H1 (cell line): Measurements from ENCODE around the gene IL32. TPM values are rescaled to one million over a fixed set of nuclear protein-coding genes. Genes with fewer than 3 reads are reported as not detected.

Source experiments
- CTCF ChIA-PET: fragments of 300-600 bp; sonication (Branson Sonifier 250); formaldehyde crosslinking; loops from one replicate; lab custom pipeline; 2021; ENCODE audit not compliant: partially characterized antibody; lab: Charles Lee
- POLR2A ChIA-PET: fragments of 300-600 bp; sonication (Branson Sonifier 250); formaldehyde crosslinking; loops from one replicate; lab custom pipeline; 2021; ENCODE audit warnings: inconsistent platforms; ENCODE audit not compliant: partially characterized antibody; lab: Charles Lee
- DNase-seq, 2 experiments: peaks; one replicate each; pipeline versions ENCODE4 v3.0.0 to v3.0.0-alpha.2; 2010 to 2022; ENCODE audit warnings: low spot score in 2 of 2, low read depth in 1 of 2, mixed read lengths in 1 of 2
- FAIRE-seq: peaks from 2 replicates; lab custom pipeline; 2011; peaks lifted over from hg19 to GRCh38; lab: Jason Lieb, UNC
- H2AFZ ChIP-seq: 2 replicates; pipeline ENCODE4 v1.8.1; 2012; ENCODE audit warnings: low read length, inconsistent platforms
- H2AK5ac ChIP-seq: 2 replicates; pipeline ENCODE4 v1.6.1; 2013; ENCODE audit warnings: low read depth, low read length
- H2BK120ac ChIP-seq: replicated peaks from 2 replicates; pipeline ENCODE3; 2013; ENCODE audit warnings: low read depth, low read length, inconsistent platforms
- H2BK12ac ChIP-seq: 2 replicates; pipeline ENCODE4 v1.6.1; 2013; ENCODE audit warnings: low read depth, low read length
- H2BK15ac ChIP-seq: 2 replicates; pipeline ENCODE4 v1.6.1; 2013; ENCODE audit warnings: low read length
- H2BK20ac ChIP-seq: 2 replicates; pipeline ENCODE4 v1.6.1; 2013; ENCODE audit warnings: low read length
- H2BK5ac ChIP-seq: 2 replicates; pipeline ENCODE4 v1.6.1; 2013; ENCODE audit warnings: low read depth, low read length
- H3K14ac ChIP-seq: 2 replicates; pipeline ENCODE4 v1.6.1; 2013; ENCODE audit warnings: inconsistent platforms; ENCODE audit not compliant: insufficient read length
- H3K18ac ChIP-seq: 2 replicates; pipeline ENCODE4 v1.6.1; 2013; ENCODE audit warnings: low read length; ENCODE audit errors: extremely low read depth
- H3K23ac ChIP-seq: 2 replicates; pipeline ENCODE4 v1.6.1; 2013; ENCODE audit warnings: inconsistent platforms; ENCODE audit not compliant: insufficient read length
- H3K23me2 ChIP-seq: 2 replicates; pipeline ENCODE4 v1.6.1; 2013; ENCODE audit warnings: low read depth, low read length
- H3K27ac ChIP-seq: 2 replicates; pipeline ENCODE4 v1.6.1; 2011; ENCODE audit warnings: low read depth, low read length, inconsistent platforms
- H3K27me3 ChIP-seq, 4 experiments: replicated peaks in 1 of 4; 1 replicate in 1 of 4; 2 replicates in 3 of 4; pipeline versions ENCODE4 v1.6.1 to v1.8.1; 2011 to 2013; ENCODE audit warnings: low read length in 3 of 4, mild to moderate bottlenecking in 3 of 4, inconsistent platforms in 2 of 4, mixed read lengths in 2 of 4, moderate library complexity in 1 of 4; ENCODE audit not compliant: control insufficient read depth in 3 of 4, insufficient read depth in 3 of 4; ENCODE audit errors: extremely low read depth in 1 of 4
- H3K36me3 ChIP-seq, 4 experiments: 2 replicates each; pipeline versions ENCODE4 v1.6.1 to v1.8.1; 2011 to 2013; ENCODE audit warnings: mild to moderate bottlenecking in 4 of 4, low read length in 3 of 4, moderate library complexity in 2 of 4, control low read depth in 1 of 4, inconsistent platforms in 1 of 4; ENCODE audit not compliant: insufficient read depth in 4 of 4, control insufficient read depth in 2 of 4
- H3K4ac ChIP-seq: replicated peaks from 2 replicates; pipeline ENCODE3; 2013; ENCODE audit warnings: low read length, low read depth, mixed read lengths, inconsistent platforms; ENCODE audit not compliant: insufficient read length
- H3K4me1 ChIP-seq, 4 experiments: replicated peaks in 1 of 4; 1 replicate in 1 of 4; 2 replicates in 3 of 4; pipeline versions ENCODE4 v1.6.1 to v1.8.1; 2011 to 2013; ENCODE audit warnings: low read length in 3 of 4, inconsistent platforms in 2 of 4, mixed read lengths in 1 of 4; ENCODE audit not compliant: insufficient read depth in 4 of 4, control insufficient read depth in 3 of 4
- H3K4me2 ChIP-seq, 2 experiments: 2 replicates each; pipeline versions ENCODE4 v1.6.1 to v1.8.1; 2011 to 2013; ENCODE audit warnings: low read depth in 2 of 2, low read length in 2 of 2, control low read depth in 1 of 2, inconsistent platforms in 1 of 2, mild to moderate bottlenecking in 1 of 2; ENCODE audit not compliant: insufficient read depth in 1 of 2
- H3K4me3 ChIP-seq, 4 experiments: fragments of 200-600, 300-600 bp in 1 of 4; sonication (generic), shearing (Covaris generic), sonication (Bioruptor Twin) in 1 of 4; 2 replicates each; pipeline versions ENCODE4 v1.5.1 to v1.8.1; 2011 to 2016; ENCODE audit warnings: low read length in 4 of 4, low read depth in 3 of 4, control low read depth in 2 of 4, inconsistent platforms in 2 of 4, mild to moderate bottlenecking in 2 of 4, mixed read lengths in 1 of 4, moderate library complexity in 1 of 4; ENCODE audit not compliant: insufficient read depth in 2 of 4; ENCODE audit errors: extremely low read depth in 1 of 4
- H3K56ac ChIP-seq: replicated peaks from 2 replicates; pipeline ENCODE3; 2013; ENCODE audit warnings: low read depth, mild to moderate bottlenecking, mixed read lengths, low read length, inconsistent platforms; ENCODE audit not compliant: insufficient read length
- H3K79me1 ChIP-seq: 2 replicates; pipeline ENCODE4 v1.6.1; 2013; ENCODE audit warnings: low read depth, low read length, control low read depth
- H3K79me2 ChIP-seq, 2 experiments: 2 replicates each; pipeline versions ENCODE4 v1.6.1 to v1.8.1; 2012 to 2013; ENCODE audit warnings: low read length in 2 of 2, mild to moderate bottlenecking in 2 of 2, inconsistent platforms in 1 of 2; ENCODE audit not compliant: insufficient read depth in 2 of 2, control insufficient read depth in 1 of 2
- H3K9ac ChIP-seq, 4 experiments: replicated peaks in 1 of 4; 1 replicate in 1 of 4; 2 replicates in 3 of 4; pipeline versions ENCODE4 v1.6.1 to v1.8.1; 2011 to 2013; ENCODE audit warnings: low read depth in 3 of 4, low read length in 3 of 4, control low read depth in 2 of 4, mild to moderate bottlenecking in 2 of 4, moderate library complexity in 2 of 4, inconsistent platforms in 1 of 4; ENCODE audit errors: extremely low read depth in 1 of 4
- H3K9me3 ChIP-seq, 2 experiments: 2 replicates each; pipeline versions ENCODE4 v1.6.1 to v1.8.1; 2012 to 2013; ENCODE audit warnings: mild to moderate bottlenecking in 2 of 2, moderate library complexity in 2 of 2, control low read depth in 1 of 2, inconsistent platforms in 1 of 2, low read depth in 1 of 2, low read length in 1 of 2, mixed read lengths in 1 of 2; ENCODE audit not compliant: insufficient read depth in 2 of 2
- H4K20me1 ChIP-seq, 2 experiments: replicated peaks in 1 of 2; 2 replicates each; pipeline versions ENCODE3 to v1.8.1; 2011 to 2013; ENCODE audit warnings: inconsistent platforms in 2 of 2, low read length in 2 of 2, mild to moderate bottlenecking in 1 of 2; ENCODE audit not compliant: insufficient read depth in 2 of 2, control insufficient read depth in 1 of 2
- H4K5ac ChIP-seq: 2 replicates; pipeline ENCODE4 v1.6.1; 2013; ENCODE audit warnings: low read length, low read depth, mixed read lengths, inconsistent platforms; ENCODE audit not compliant: insufficient read length
- H4K8ac ChIP-seq: 2 replicates; pipeline ENCODE4 v1.8.0; 2013; ENCODE audit warnings: mild to moderate bottlenecking, moderate library complexity, low read length, inconsistent platforms; ENCODE audit not compliant: insufficient read depth; ENCODE audit errors: extremely low read depth
- H4K91ac ChIP-seq: replicated peaks from 2 replicates; pipeline ENCODE3; 2013; ENCODE audit warnings: low read length, mixed read lengths, inconsistent platforms; ENCODE audit not compliant: insufficient read length
- EZH2 ChIP-seq: fragments of 200-600 bp; sonication (generic); IDR thresholded peaks from 2 replicates; pipeline ENCODE4 v1.7.1; 2012; ENCODE audit warnings: low read depth, mild to moderate bottlenecking, moderate library complexity, low read length, inconsistent platforms; ENCODE audit not compliant: severe bottlenecking
- FOSL1 ChIP-seq: IDR thresholded peaks from 2 replicates; pipeline ENCODE4 v1.6.1; 2011; ENCODE audit warnings: mild to moderate bottlenecking, low read depth, low read length, moderate library complexity; ENCODE audit not compliant: insufficient read depth
- GABPA ChIP-seq: IDR thresholded peaks from 2 replicates; pipeline ENCODE4 v1.6.1; 2011; ENCODE audit warnings: mild to moderate bottlenecking, low read length, moderate library complexity, borderline replicate concordance; ENCODE audit not compliant: insufficient read depth
- JUN ChIP-seq: IDR thresholded peaks from 2 replicates; pipeline ENCODE4 v1.6.1; 2011; ENCODE audit warnings: low read depth, mild to moderate bottlenecking, improper control_type of control experiment, low read length
- NRF1 ChIP-seq: IDR thresholded peaks from 2 replicates; pipeline ENCODE4 v1.6.1; 2011; ENCODE audit warnings: mild to moderate bottlenecking, low read depth, low read length, improper control_type of control experiment
- POLR2AphosphoS5 ChIP-seq: IDR thresholded peaks from 2 replicates; pipeline ENCODE4 v1.6.1; 2011; ENCODE audit warnings: low read depth, low read length
- SP1 ChIP-seq: IDR thresholded peaks from 2 replicates; pipeline ENCODE4 v1.6.1; 2011; ENCODE audit warnings: low read depth, low read length
- SP2 ChIP-seq: IDR thresholded peaks from 2 replicates; pipeline ENCODE4 v1.6.1; 2012; ENCODE audit warnings: mild to moderate bottlenecking, low read length, inconsistent platforms
- TAF7 ChIP-seq: optimal IDR thresholded peaks from 2 replicates; pipeline ENCODE3; 2011; ENCODE audit warnings: low read depth, mild to moderate bottlenecking, inconsistent platforms, low read length, moderate library complexity, borderline replicate concordance
- WGBS, 2 experiments: shearing (Covaris generic) in 1 of 2; methylation state at CpG; one replicate each; pipeline versions ENCODE4 v1.1.6 to v1.1.7; 2013 to 2015; ENCODE audit warnings: low lambda C conversion rate in 2 of 2, mixed read lengths in 2 of 2, inconsistent platforms in 1 of 2, low coverage in 1 of 2, missing lambda C conversion rate in 1 of 2; ENCODE audit not compliant: insufficient replicate concordance in 2 of 2, insufficient coverage in 1 of 2, insufficient read length in 1 of 2; ENCODE audit errors: extremely low coverage in 1 of 2, missing lambda C conversion rate in 1 of 2; 5-methylcytosine and 5-hydroxymethylcytosine counted together
- polyA plus RNA-seq, 7 experiments: library from polyadenylated mRNA; depleted of rRNA in 3 of 7; stranded (reverse) in 5 of 7; unstranded in 2 of 7; fragments of >200 nt in 5 of 7; fragments of 200-250 nt in 2 of 7; gene quantifications; 1 replicate in 5 of 7; 2 replicates in 1 of 7; 4 replicates in 1 of 7; pipeline versions ENCODE4 v1.2.1 to v1.2.3, GENCODE V29; 2011 to 2013; ENCODE audit warnings: missing spikeins in 2 of 7, mixed read lengths in 2 of 7
- total RNA-seq: library from RNA; stranded (reverse); fragmentation: NEBNext Ultra II Directional; extraction: Animal tissue kit (Norgen Biotek cat#: 25700); gene quantifications from 2 replicates; pipeline ENCODE4 v1.2.1, GENCODE V29; 2021

Gene IL32
- total and polyA plus RNA-seq, 2 of the 8 experiments (the other 6 are each of a cell fraction or from before 2014, with no cell fraction given), result 2.7 to 5.0 TPM

- no peak overlapping the region for H2BK20ac ChIP-seq
- no peak overlapping the region for H2AFZ ChIP-seq
- H3K36me3 ChIP-seq, result no peaks in the 10 kb centered on the region
- no peak overlapping the region for H2AK5ac ChIP-seq
- H3K79me2 ChIP-seq, result no peaks in the 10 kb centered on the region
- no peak overlapping the region for H2BK15ac ChIP-seq
- no peaks in the 10 kb centered on the region; a peak in 1 of 7 replicates for H3K27me3 ChIP-seq
- no peak overlapping the region for H3K18ac ChIP-seq
- no peaks in the 10 kb centered on the region for H3K79me1 ChIP-seq
- H3K9me3 ChIP-seq, result no peaks in the 10 kb centered on the region
- no peak overlapping the region for H3K4ac ChIP-seq
- no peak overlapping the region for H2BK5ac ChIP-seq
- H3K4me1 ChIP-seq, result no peaks in the 10 kb centered on the region; a peak in 2 of 7 replicates
- WGBS, 2 experiments, result 77% methylated on average over 10 of the region's 10 CpGs; no CpG with 5 or more reads in 1 of the 2 experiments
- no peak overlapping the region for H3K56ac ChIP-seq
- no peak overlapping the region for H2BK120ac ChIP-seq
- no peak overlapping the region for H3K23ac ChIP-seq
- H2BK12ac ChIP-seq, result no peak overlapping the region
- H4K8ac ChIP-seq, result no peak overlapping the region
- no peak overlapping the region for H3K27ac ChIP-seq
- DNase-seq (no peak), FAIRE-seq (no peak)
- H3K4me2 ChIP-seq, result no peak overlapping the region; a peak in 1 of 4 replicates
- peaks cover 0 to 4% of the 10 kb centered on the region in 2 experiments for H4K20me1 ChIP-seq
- no peak overlapping the region for H4K5ac ChIP-seq
- CTCF ChIA-PET, result interaction anchor here (0.6 to 4.4 kb wide), 14 partner anchors 9 to 425 kb away, joined by 3 to 22 read pairs (median 5); partner anchors contain the start of genes CLUAP1 and ZSCAN10
- no peaks in the 10 kb centered on the region for H3K23me2 ChIP-seq
- no peak for TF ChIP-seq POLR2AphosphoS5
- TF ChIP-seq TAF7, result no peak
- no peak for TF ChIP-seq EZH2
- TF ChIP-seq GABPA, result no peak
- no peak for TF ChIP-seq JUN
- no peak for TF ChIP-seq FOSL1
- no peak for TF ChIP-seq NRF1
- TF ChIP-seq SP2, result no peak
- no peak for TF ChIP-seq SP1
- TF ChIP-seq, all 59 proteins: peak for 0
- H3K14ac ChIP-seq, result no peak overlapping the region
- H3K9ac ChIP-seq, result no peak overlapping the region
- no peak overlapping the region for H3K4me3 ChIP-seq
- no peak overlapping the region for H4K91ac ChIP-seq
- POLR2A ChIA-PET, result interaction anchor here (0.6 to 6.6 kb wide), 13 partner anchors 9 to 69 kb away, joined by 3 to 86 read pairs (median 5); partner anchors contain the start of genes IL32 and ZSCAN10
These were observed 10.1 kb downstream of the IL32 start for GRCh38 chr16:3075523-3075915.
